ENCODE results near the gene LRRC40.

Gene LRRC40

DNA sequence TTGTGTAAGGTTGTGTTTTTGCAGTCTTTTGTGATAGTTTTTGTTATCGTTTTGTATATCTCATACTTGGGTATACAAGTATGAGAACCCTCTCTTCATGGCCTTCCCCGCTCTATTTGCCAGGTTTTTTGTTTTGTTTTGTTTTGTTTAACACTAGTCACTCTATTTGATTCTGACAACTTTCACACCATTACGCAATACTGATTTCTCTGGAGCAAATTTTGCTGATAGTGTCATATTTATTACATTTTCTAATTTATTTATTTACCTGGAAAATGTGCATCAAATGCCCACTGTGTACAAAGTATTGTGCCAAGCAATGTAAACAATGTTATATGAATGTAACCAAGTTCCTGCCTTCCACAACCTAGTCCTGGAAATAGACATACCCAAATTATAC, 90.1 kb downstream of the LRRC40 start:
- no peak for DNase-seq (ENCODE audit: low spot score)

DNA sequence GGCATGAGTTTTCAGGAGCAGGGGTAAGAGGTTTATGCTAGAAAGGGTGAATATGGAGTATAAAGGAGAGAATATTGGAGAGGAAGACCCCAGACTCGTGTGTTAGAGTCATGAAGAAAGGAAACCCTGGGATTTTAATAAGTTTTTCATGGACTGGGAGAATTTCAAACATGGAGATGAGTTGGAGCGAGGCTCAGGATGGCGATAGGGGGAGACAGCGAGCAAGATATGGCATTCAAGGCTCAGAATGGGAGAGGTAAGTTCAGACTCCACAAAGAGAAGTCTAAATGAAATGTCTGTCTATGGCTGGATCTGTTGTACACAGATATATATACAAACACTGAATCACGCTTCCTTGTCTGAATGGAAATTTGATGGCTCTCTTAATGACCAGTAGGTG, 92.5 kb downstream of the LRRC40 start:
- DNase-seq (ENCODE audit: low spot score): no peak

DNA sequence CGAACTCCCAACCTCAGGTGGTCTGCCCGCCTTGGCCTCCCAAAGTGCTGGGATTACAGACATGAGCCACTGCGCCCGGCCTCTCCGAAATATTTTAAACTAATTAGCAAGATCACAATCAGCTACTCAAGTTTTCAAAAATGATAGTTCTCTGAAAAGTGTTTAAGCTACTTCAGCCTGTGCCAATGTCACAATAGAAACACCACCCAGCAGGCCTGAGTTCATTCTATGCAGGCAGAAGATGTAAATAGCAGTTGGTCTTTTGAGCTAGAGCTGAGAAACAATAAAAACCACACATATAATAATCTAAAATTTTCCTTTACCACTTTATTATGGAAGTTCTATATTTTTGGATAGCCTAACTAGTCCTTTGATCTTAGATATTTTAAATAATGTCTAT, 96.1 kb downstream of the LRRC40 start:
- DNase-seq (ENCODE audit: low spot score): no peak

DNA sequence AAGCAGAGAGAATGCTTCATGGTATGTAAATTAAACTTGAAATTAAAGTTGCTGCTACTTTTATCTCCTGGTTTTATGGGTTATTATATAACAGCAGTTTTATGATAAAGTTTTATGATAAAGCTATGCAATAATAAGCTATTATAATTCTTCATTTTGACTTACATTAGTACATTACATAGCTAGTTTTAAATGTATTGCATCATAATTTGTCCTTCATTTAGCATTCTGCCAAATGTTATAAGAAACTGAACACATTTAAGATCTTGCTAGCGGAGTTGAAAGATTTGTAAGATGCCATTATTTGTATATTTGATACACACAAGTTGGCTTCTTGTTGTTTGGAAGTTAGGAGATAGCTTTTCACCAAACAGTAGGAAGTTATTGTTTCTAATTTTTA, 101.6 kb downstream of the LRRC40 start:
- DNase-seq (ENCODE audit: low spot score): no peak

DNA sequence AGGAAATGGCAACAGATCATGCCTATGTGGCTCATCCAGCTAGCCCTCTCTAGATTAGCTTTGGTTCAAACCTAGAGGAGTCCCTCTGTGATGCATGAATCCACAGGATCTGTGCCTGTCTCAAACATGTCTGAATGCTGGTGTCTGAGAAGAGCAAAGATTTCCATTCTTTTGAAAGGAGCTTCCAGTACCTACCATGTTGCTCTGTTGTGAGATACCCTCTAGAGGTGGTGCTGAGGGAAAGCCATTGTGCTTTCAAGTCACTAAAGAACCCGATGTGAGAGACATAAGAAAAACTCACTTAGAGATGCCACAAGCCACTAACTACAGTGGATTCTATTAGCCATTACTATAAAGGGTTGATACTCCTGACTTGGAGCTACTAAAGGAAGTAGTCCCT, 103.6 kb downstream of the LRRC40 start:
- DNase-seq (ENCODE audit: low spot score): no peak

DNA sequence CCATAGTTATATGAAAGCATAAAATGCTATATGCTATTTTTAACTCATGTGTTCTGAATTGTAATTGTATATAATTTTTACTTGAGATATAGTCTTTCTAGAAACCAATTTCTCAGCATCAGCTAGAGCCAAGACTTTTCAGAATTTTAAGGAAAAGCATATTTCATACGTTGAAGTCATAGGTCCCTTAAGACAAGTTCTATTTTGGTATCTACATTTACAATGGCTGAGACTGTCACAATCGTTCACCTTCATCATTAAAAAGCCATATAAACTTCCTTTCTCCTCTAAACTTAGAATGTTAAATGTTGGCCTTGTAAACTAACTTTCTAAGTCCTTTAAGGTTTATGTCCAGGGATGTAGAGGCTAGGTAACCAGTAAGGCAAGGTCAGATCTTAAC, 104.1 kb downstream of the LRRC40 start:
- DNase-seq (ENCODE audit: low spot score): no peak

Measured in Ammon's horn (tissue), 1 donor.